H1 (cell line): ENCODE results near the gene STK39. TPM values are rescaled to one million over a fixed set of nuclear protein-coding genes. Genes with fewer than 3 reads are reported as not detected.

Experiments
- CTCF ChIA-PET: fragments of 300-600 bp; sonication (Branson Sonifier 250); formaldehyde crosslinking; loops from one replicate; lab custom pipeline; 2021; ENCODE audit not compliant: partially characterized antibody; lab: Charles Lee
- POLR2A ChIA-PET: fragments of 300-600 bp; sonication (Branson Sonifier 250); formaldehyde crosslinking; loops from one replicate; lab custom pipeline; 2021; ENCODE audit warnings: inconsistent platforms; ENCODE audit not compliant: partially characterized antibody; lab: Charles Lee
- DNase-seq, 2 experiments: peaks; one replicate each; pipeline versions ENCODE4 v3.0.0 to v3.0.0-alpha.2; 2010 to 2022; ENCODE audit warnings: low spot score in 2 of 2, low read depth in 1 of 2, mixed read lengths in 1 of 2
- FAIRE-seq: peaks from 2 replicates; lab custom pipeline; 2011; peaks lifted over from hg19 to GRCh38; lab: Jason Lieb, UNC
- H2AFZ ChIP-seq: 2 replicates; pipeline ENCODE4 v1.8.1; 2012; ENCODE audit warnings: low read length, inconsistent platforms
- H2AK5ac ChIP-seq: 2 replicates; pipeline ENCODE4 v1.6.1; 2013; ENCODE audit warnings: low read depth, low read length
- H2BK120ac ChIP-seq: replicated peaks from 2 replicates; pipeline ENCODE3; 2013; ENCODE audit warnings: low read depth, low read length, inconsistent platforms
- H2BK12ac ChIP-seq: 2 replicates; pipeline ENCODE4 v1.6.1; 2013; ENCODE audit warnings: low read depth, low read length
- H2BK15ac ChIP-seq: 2 replicates; pipeline ENCODE4 v1.6.1; 2013; ENCODE audit warnings: low read length
- H2BK20ac ChIP-seq: 2 replicates; pipeline ENCODE4 v1.6.1; 2013; ENCODE audit warnings: low read length
- H2BK5ac ChIP-seq: 2 replicates; pipeline ENCODE4 v1.6.1; 2013; ENCODE audit warnings: low read depth, low read length
- H3K14ac ChIP-seq: 2 replicates; pipeline ENCODE4 v1.6.1; 2013; ENCODE audit warnings: inconsistent platforms; ENCODE audit not compliant: insufficient read length
- H3K18ac ChIP-seq: 2 replicates; pipeline ENCODE4 v1.6.1; 2013; ENCODE audit warnings: low read length; ENCODE audit errors: extremely low read depth
- H3K23ac ChIP-seq: 2 replicates; pipeline ENCODE4 v1.6.1; 2013; ENCODE audit warnings: inconsistent platforms; ENCODE audit not compliant: insufficient read length
- H3K23me2 ChIP-seq: 2 replicates; pipeline ENCODE4 v1.6.1; 2013; ENCODE audit warnings: low read depth, low read length
- H3K27ac ChIP-seq: 2 replicates; pipeline ENCODE4 v1.6.1; 2011; ENCODE audit warnings: low read depth, low read length, inconsistent platforms
- H3K27me3 ChIP-seq, 4 experiments: replicated peaks in 1 of 4; 1 replicate in 1 of 4; 2 replicates in 3 of 4; pipeline versions ENCODE4 v1.6.1 to v1.8.1; 2011 to 2013; ENCODE audit warnings: low read length in 3 of 4, mild to moderate bottlenecking in 3 of 4, inconsistent platforms in 2 of 4, mixed read lengths in 2 of 4, moderate library complexity in 1 of 4; ENCODE audit not compliant: control insufficient read depth in 3 of 4, insufficient read depth in 3 of 4; ENCODE audit errors: extremely low read depth in 1 of 4
- H3K36me3 ChIP-seq, 4 experiments: 2 replicates each; pipeline versions ENCODE4 v1.6.1 to v1.8.1; 2011 to 2013; ENCODE audit warnings: mild to moderate bottlenecking in 4 of 4, low read length in 3 of 4, moderate library complexity in 2 of 4, control low read depth in 1 of 4, inconsistent platforms in 1 of 4; ENCODE audit not compliant: insufficient read depth in 4 of 4, control insufficient read depth in 2 of 4
- H3K4ac ChIP-seq: replicated peaks from 2 replicates; pipeline ENCODE3; 2013; ENCODE audit warnings: low read length, low read depth, mixed read lengths, inconsistent platforms; ENCODE audit not compliant: insufficient read length
- H3K4me1 ChIP-seq, 4 experiments: replicated peaks in 1 of 4; 1 replicate in 1 of 4; 2 replicates in 3 of 4; pipeline versions ENCODE4 v1.6.1 to v1.8.1; 2011 to 2013; ENCODE audit warnings: low read length in 3 of 4, inconsistent platforms in 2 of 4, mixed read lengths in 1 of 4; ENCODE audit not compliant: insufficient read depth in 4 of 4, control insufficient read depth in 3 of 4
- H3K4me2 ChIP-seq, 2 experiments: 2 replicates each; pipeline versions ENCODE4 v1.6.1 to v1.8.1; 2011 to 2013; ENCODE audit warnings: low read depth in 2 of 2, low read length in 2 of 2, control low read depth in 1 of 2, inconsistent platforms in 1 of 2, mild to moderate bottlenecking in 1 of 2; ENCODE audit not compliant: insufficient read depth in 1 of 2
- H3K4me3 ChIP-seq, 4 experiments: fragments of 200-600, 300-600 bp in 1 of 4; sonication (generic), shearing (Covaris generic), sonication (Bioruptor Twin) in 1 of 4; 2 replicates each; pipeline versions ENCODE4 v1.5.1 to v1.8.1; 2011 to 2016; ENCODE audit warnings: low read length in 4 of 4, low read depth in 3 of 4, control low read depth in 2 of 4, inconsistent platforms in 2 of 4, mild to moderate bottlenecking in 2 of 4, mixed read lengths in 1 of 4, moderate library complexity in 1 of 4; ENCODE audit not compliant: insufficient read depth in 2 of 4; ENCODE audit errors: extremely low read depth in 1 of 4
- H3K56ac ChIP-seq: replicated peaks from 2 replicates; pipeline ENCODE3; 2013; ENCODE audit warnings: low read depth, mild to moderate bottlenecking, mixed read lengths, low read length, inconsistent platforms; ENCODE audit not compliant: insufficient read length
- H3K79me1 ChIP-seq: 2 replicates; pipeline ENCODE4 v1.6.1; 2013; ENCODE audit warnings: low read depth, low read length, control low read depth
- H3K79me2 ChIP-seq, 2 experiments: 2 replicates each; pipeline versions ENCODE4 v1.6.1 to v1.8.1; 2012 to 2013; ENCODE audit warnings: low read length in 2 of 2, mild to moderate bottlenecking in 2 of 2, inconsistent platforms in 1 of 2; ENCODE audit not compliant: insufficient read depth in 2 of 2, control insufficient read depth in 1 of 2
- H3K9ac ChIP-seq, 4 experiments: replicated peaks in 1 of 4; 1 replicate in 1 of 4; 2 replicates in 3 of 4; pipeline versions ENCODE4 v1.6.1 to v1.8.1; 2011 to 2013; ENCODE audit warnings: low read depth in 3 of 4, low read length in 3 of 4, control low read depth in 2 of 4, mild to moderate bottlenecking in 2 of 4, moderate library complexity in 2 of 4, inconsistent platforms in 1 of 4; ENCODE audit errors: extremely low read depth in 1 of 4
- H3K9me3 ChIP-seq, 2 experiments: 2 replicates each; pipeline versions ENCODE4 v1.6.1 to v1.8.1; 2012 to 2013; ENCODE audit warnings: mild to moderate bottlenecking in 2 of 2, moderate library complexity in 2 of 2, control low read depth in 1 of 2, inconsistent platforms in 1 of 2, low read depth in 1 of 2, low read length in 1 of 2, mixed read lengths in 1 of 2; ENCODE audit not compliant: insufficient read depth in 2 of 2
- H4K20me1 ChIP-seq, 2 experiments: replicated peaks in 1 of 2; 2 replicates each; pipeline versions ENCODE3 to v1.8.1; 2011 to 2013; ENCODE audit warnings: inconsistent platforms in 2 of 2, low read length in 2 of 2, mild to moderate bottlenecking in 1 of 2; ENCODE audit not compliant: insufficient read depth in 2 of 2, control insufficient read depth in 1 of 2
- H4K5ac ChIP-seq: 2 replicates; pipeline ENCODE4 v1.6.1; 2013; ENCODE audit warnings: low read length, low read depth, mixed read lengths, inconsistent platforms; ENCODE audit not compliant: insufficient read length
- H4K8ac ChIP-seq: 2 replicates; pipeline ENCODE4 v1.8.0; 2013; ENCODE audit warnings: mild to moderate bottlenecking, moderate library complexity, low read length, inconsistent platforms; ENCODE audit not compliant: insufficient read depth; ENCODE audit errors: extremely low read depth
- H4K91ac ChIP-seq: replicated peaks from 2 replicates; pipeline ENCODE3; 2013; ENCODE audit warnings: low read length, mixed read lengths, inconsistent platforms; ENCODE audit not compliant: insufficient read length
- BACH1 ChIP-seq: IDR thresholded peaks from 2 replicates; pipeline ENCODE4 v1.6.1; 2012; ENCODE audit warnings: low read length, improper control_type of control experiment
- BRCA1 ChIP-seq: IDR thresholded peaks from 2 replicates; pipeline ENCODE4 v1.6.1; 2012; ENCODE audit warnings: low read depth, low read length, improper control_type of control experiment
- EP300 ChIP-seq, 2 experiments: IDR thresholded peaks; 1 replicate in 1 of 2; 2 replicates in 1 of 2; pipeline ENCODE4 v1.6.1; 2011 to 2012; ENCODE audit warnings: low read depth in 2 of 2, low read length in 2 of 2, mild to moderate bottlenecking in 2 of 2, borderline replicate concordance in 1 of 2, inconsistent platforms in 1 of 2, moderate library complexity in 1 of 2
- GTF2F1 ChIP-seq: IDR thresholded peaks from 2 replicates; pipeline ENCODE4 v1.6.1; 2012; ENCODE audit warnings: low read depth, low read length, improper control_type of control experiment, borderline replicate concordance
- HDAC2 ChIP-seq, 2 experiments: fragments of 300-600 bp in 1 of 2; sonication (generic) in 1 of 2; IDR thresholded peaks; 2 replicates each; pipeline ENCODE4 v1.6.1; 2011 to 2012; ENCODE audit warnings: low read depth in 2 of 2, low read length in 2 of 2, mild to moderate bottlenecking in 2 of 2, moderate library complexity in 2 of 2, borderline replicate concordance in 1 of 2, inconsistent platforms in 1 of 2
- KDM1A ChIP-seq: fragments of 200-600, 300-600 bp; sonication (generic); IDR thresholded peaks from 2 replicates; pipeline ENCODE4 v1.7.1; 2016; ENCODE audit warnings: mild to moderate bottlenecking, low read length, borderline replicate concordance
- NANOG ChIP-seq: IDR thresholded peaks from 2 replicates; pipeline ENCODE4 v1.6.1; 2011; ENCODE audit warnings: low read length, low read depth, mild to moderate bottlenecking, inconsistent platforms; ENCODE audit not compliant: insufficient read depth, poor library complexity, severe bottlenecking
- NRF1 ChIP-seq: IDR thresholded peaks from 2 replicates; pipeline ENCODE4 v1.6.1; 2011; ENCODE audit warnings: mild to moderate bottlenecking, low read depth, low read length, improper control_type of control experiment
- PHF8 ChIP-seq: fragments of 200-600 bp; sonication (generic); conservative IDR thresholded peaks from 2 replicates; pipeline ENCODE4 v1.7.1; 2012; ENCODE audit warnings: low read depth, mild to moderate bottlenecking, inconsistent platforms, low read length, moderate library complexity
- SIN3A ChIP-seq, 2 experiments: IDR thresholded peaks in 1 of 2; conservative IDR thresholded peaks in 1 of 2; 2 replicates each; pipeline ENCODE4 v1.6.1; 2011 to 2012; ENCODE audit warnings: low read length in 2 of 2, improper control_type of control experiment in 1 of 2, low read depth in 1 of 2, mild to moderate bottlenecking in 1 of 2
- SRF ChIP-seq: IDR thresholded peaks from 2 replicates; pipeline ENCODE4 v1.6.1; 2011; ENCODE audit warnings: mild to moderate bottlenecking, low read depth, low read length, moderate library complexity
- TAF7 ChIP-seq: optimal IDR thresholded peaks from 2 replicates; pipeline ENCODE3; 2011; ENCODE audit warnings: low read depth, mild to moderate bottlenecking, inconsistent platforms, low read length, moderate library complexity, borderline replicate concordance
- TCF12 ChIP-seq: IDR thresholded peaks from 2 replicates; pipeline ENCODE4 v1.6.1; 2011; ENCODE audit warnings: low read depth, mild to moderate bottlenecking, low read length
- YY1 ChIP-seq: IDR thresholded peaks from 2 replicates; pipeline ENCODE4 v1.6.1; 2011; ENCODE audit warnings: low read depth, mild to moderate bottlenecking, low read length
- WGBS, 2 experiments: shearing (Covaris generic) in 1 of 2; methylation state at CpG; one replicate each; pipeline versions ENCODE4 v1.1.6 to v1.1.7; 2013 to 2015; ENCODE audit warnings: low lambda C conversion rate in 2 of 2, mixed read lengths in 2 of 2, inconsistent platforms in 1 of 2, low coverage in 1 of 2, missing lambda C conversion rate in 1 of 2; ENCODE audit not compliant: insufficient replicate concordance in 2 of 2, insufficient coverage in 1 of 2, insufficient read length in 1 of 2; ENCODE audit errors: extremely low coverage in 1 of 2, missing lambda C conversion rate in 1 of 2; 5-methylcytosine and 5-hydroxymethylcytosine counted together
- polyA plus RNA-seq, 7 experiments: library from polyadenylated mRNA; depleted of rRNA in 3 of 7; stranded (reverse) in 5 of 7; unstranded in 2 of 7; fragments of >200 nt in 5 of 7; fragments of 200-250 nt in 2 of 7; gene quantifications; 1 replicate in 5 of 7; 2 replicates in 1 of 7; 4 replicates in 1 of 7; pipeline versions ENCODE4 v1.2.1 to v1.2.3, GENCODE V29; 2011 to 2013; ENCODE audit warnings: missing spikeins in 2 of 7, mixed read lengths in 2 of 7
- total RNA-seq: library from RNA; stranded (reverse); fragmentation: NEBNext Ultra II Directional; extraction: Animal tissue kit (Norgen Biotek cat#: 25700); gene quantifications from 2 replicates; pipeline ENCODE4 v1.2.1, GENCODE V29; 2021

STK39 gene
- total and polyA plus RNA-seq, 2 of the 8 experiments (the other 6 are each of a cell fraction or from before 2014, with no cell fraction given): 13.7 to 23.8 TPM

DNA sequence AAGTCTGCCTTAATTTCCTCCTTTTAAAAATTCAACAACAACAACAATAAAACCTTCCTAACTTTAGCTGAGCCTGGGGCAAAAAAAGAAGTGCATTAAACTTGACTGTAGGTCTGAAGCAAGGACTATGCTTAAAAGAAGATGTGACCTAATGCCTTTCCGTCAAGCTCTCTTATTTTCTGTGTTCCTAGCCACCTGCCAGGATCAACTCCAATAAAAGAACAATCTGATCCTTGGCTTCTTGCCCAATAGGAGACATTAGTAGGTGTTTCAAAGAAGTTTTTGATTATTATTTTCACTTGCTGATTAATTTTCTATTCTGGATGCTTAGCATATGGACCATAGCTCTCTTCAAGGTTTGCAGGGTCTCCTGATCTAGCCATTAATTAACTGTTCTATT, 237.5 kb downstream of the STK39 start:
- ChIA-PET CTCF (interaction anchor here (0.9 to 2.0 kb wide), 3 partner anchors 12 to 110 kb away, joined by 5 to 7 read pairs (median 6); no protein-coding TSS in a partner anchor), POLR2A (no interaction called here)
- Histone ChIP-seq H3K27ac (no peak overlapping the region), H3K79me1 (no peaks in the 10 kb centered on the region), H3K36me3 (peaks cover 0 to 4% (median 0%) of the 10 kb centered on the region in 4 experiments; a peak in 1 of 8 replicates), H4K5ac (no peak overlapping the region), H3K14ac (no peak overlapping the region), H3K4me1 (no peaks in the 10 kb centered on the region), H4K91ac (no peak overlapping the region), H3K56ac (no peak overlapping the region), H2BK120ac (no peak overlapping the region), H2BK5ac (no peak overlapping the region), H3K18ac (no peak overlapping the region), H2BK20ac (no peak overlapping the region), H2BK12ac (no peak overlapping the region), H3K4me3 (no peak overlapping the region), H2BK15ac (no peak overlapping the region), H3K79me2 (no peaks in the 10 kb centered on the region), H4K20me1 (no peaks in the 10 kb centered on the region), H3K9me3 (no peaks in the 10 kb centered on the region), H3K27me3 (no peaks in the 10 kb centered on the region), H3K9ac (no peak overlapping the region), H3K4me2 (no peak overlapping the region), H4K8ac (no peak overlapping the region), H3K23ac (no peak overlapping the region), H3K4ac (no peak overlapping the region), H2AK5ac (no peak overlapping the region), H2AFZ (no peak overlapping the region), H3K23me2 (no peaks in the 10 kb centered on the region)
- no peak for DNase-seq
- FAIRE-seq: no peak
- 90% methylated on average over 1 of the region's 1 CpG; no CpG with 5 or more reads in 1 of the 2 experiments for WGBS, 2 experiments
- TF ChIP-seq SRF (no peak), GTF2F1 (no peak), TAF7 (no peak), TCF12 (no peak), BACH1 (no peak), NANOG (no peak), YY1 (no peak), NRF1 (no peak), EP300 (IDR thresholded peaks at IDR 0.05; ENCODE audit: borderline replicate concordance in 1 of 2, low read depth in 2 of 2, low read length in 2 of 2) (no peak), BRCA1 (no peak), PHF8 (no peak), KDM1A (no peak), HDAC2 (IDR thresholded peaks at IDR 0.05; ENCODE audit: borderline replicate concordance in 1 of 2, low read depth in 2 of 2, low read length in 2 of 2) (no peak), SIN3A (conservative IDR thresholded peaks at IDR 0.05 in 1 of 2, IDR thresholded peaks at IDR 0.05 in 1 of 2; ENCODE audit: low read depth in 1 of 2, low read length in 2 of 2) (no peak)
